HEK293 (cell line): ENCODE data around the gene CREBRF.

Source experiments
- HOXA7 ChIP-seq: sonication (generic); formaldehyde crosslinking; IDR thresholded peaks from 2 replicates; pipeline ENCODE4 v1.8.1; 2022; ENCODE audit warnings: missing genetic modification reagents, borderline replicate concordance
- KLF8 ChIP-seq: fragments of 450-650 bp; formaldehyde crosslinking; IDR thresholded peaks from 2 replicates; pipeline ENCODE4 v1.5.1; 2016; ENCODE audit warnings: missing biosample characterization, missing genetic modification characterization
- KLF9 ChIP-seq: fragments of 450-650 bp; formaldehyde crosslinking; IDR thresholded peaks from 2 replicates; pipeline ENCODE4 v1.5.1; 2016; ENCODE audit warnings: missing biosample characterization, missing genetic modification characterization, low read depth
- PRDM2 ChIP-seq: fragments of 450-650 bp; formaldehyde crosslinking; IDR thresholded peaks from 2 replicates; pipeline ENCODE4 v1.5.1; 2016; ENCODE audit warnings: missing biosample characterization, missing genetic modification characterization, borderline replicate concordance
- REPIN1 ChIP-seq: fragments of 450-650 bp; formaldehyde crosslinking; IDR thresholded peaks from 2 replicates; pipeline ENCODE4 v1.5.1; 2017; ENCODE audit warnings: missing biosample characterization, missing genetic modification characterization, low read depth
- TCF7L2 ChIP-seq: IDR thresholded peaks from 2 replicates; pipeline ENCODE4 v1.6.1; 2011; ENCODE audit warnings: low read depth, mild to moderate bottlenecking, inconsistent platforms, low read length, moderate library complexity, borderline replicate concordance
- WT1 ChIP-seq: fragments of 450-650 bp; formaldehyde crosslinking; IDR thresholded peaks from 2 replicates; pipeline ENCODE4 v1.5.1; 2016; ENCODE audit warnings: missing biosample characterization, missing genetic modification characterization
- ZBTB10 ChIP-seq: fragments of 450-650 bp; formaldehyde crosslinking; IDR thresholded peaks from 2 replicates; pipeline ENCODE4 v1.5.1; 2016; ENCODE audit warnings: missing biosample characterization, missing genetic modification characterization
- ZFP69B ChIP-seq: fragments of 450-650 bp; formaldehyde crosslinking; IDR thresholded peaks from 2 replicates; pipeline ENCODE4 v1.5.1; 2016; ENCODE audit warnings: missing biosample characterization, missing genetic modification characterization
- ZNF112 ChIP-seq: fragments of 450-650 bp; formaldehyde crosslinking; IDR thresholded peaks from 2 replicates; pipeline ENCODE4 v1.5.0; 2017; ENCODE audit warnings: missing biosample characterization, missing genetic modification characterization
- ZNF184 ChIP-seq: fragments of 450-650 bp; IDR thresholded peaks from 2 replicates; pipeline ENCODE4 v1.5.1; 2018; ENCODE audit warnings: missing biosample characterization, mild to moderate bottlenecking, missing genetic modification characterization
- ZNF223 ChIP-seq: fragments of 450-650 bp; formaldehyde crosslinking; IDR thresholded peaks from 2 replicates; pipeline ENCODE4 v1.5.1; 2016; ENCODE audit warnings: missing biosample characterization, missing genetic modification characterization
- ZNF24 ChIP-seq: fragments of 450-650 bp; formaldehyde crosslinking; IDR thresholded peaks from 2 replicates; pipeline ENCODE4 v1.5.1; 2016; ENCODE audit warnings: missing biosample characterization, missing genetic modification characterization
- ZNF354C ChIP-seq: fragments of 450-650 bp; formaldehyde crosslinking; IDR thresholded peaks from 2 replicates; pipeline ENCODE4 v1.5.1; 2016; ENCODE audit warnings: missing biosample characterization, missing genetic modification characterization, low read depth, borderline replicate concordance
- ZNF362 ChIP-seq: fragments of 450-650 bp; formaldehyde crosslinking; IDR thresholded peaks from 2 replicates; pipeline ENCODE4 v1.5.1; 2016; ENCODE audit warnings: missing biosample characterization, missing genetic modification characterization
- ZNF37A ChIP-seq: fragments of 450-650 bp; IDR thresholded peaks from 2 replicates; pipeline ENCODE4 v1.5.1; 2018; ENCODE audit warnings: missing biosample characterization, missing genetic modification characterization
- ZNF426 ChIP-seq: fragments of 450-650 bp; formaldehyde crosslinking; IDR thresholded peaks from 2 replicates; pipeline ENCODE4 v1.5.1; 2017; ENCODE audit warnings: missing biosample characterization, missing genetic modification characterization, mild to moderate bottlenecking, inconsistent platforms, moderate library complexity
- ZNF433 ChIP-seq: fragments of 450-650 bp; formaldehyde crosslinking; IDR thresholded peaks from 2 replicates; pipeline ENCODE4 v1.5.1; 2016; ENCODE audit warnings: missing biosample characterization, missing genetic modification characterization, low read depth
- ZNF449 ChIP-seq: fragments of 450-650 bp; formaldehyde crosslinking; IDR thresholded peaks from 2 replicates; pipeline ENCODE4 v1.5.1; 2017; ENCODE audit warnings: missing biosample characterization, mild to moderate bottlenecking, missing genetic modification characterization, moderate library complexity
- ZNF488 ChIP-seq: fragments of 450-650 bp; formaldehyde crosslinking; IDR thresholded peaks from 2 replicates; pipeline ENCODE4 v1.5.1; 2016; ENCODE audit warnings: missing biosample characterization, missing genetic modification characterization
- ZNF626 ChIP-seq: fragments of 450-650 bp; sonication (Bioruptor Pico); formaldehyde crosslinking; IDR thresholded peaks from 2 replicates; pipeline ENCODE4 v1.5.1; 2018; ENCODE audit warnings: missing biosample characterization, missing genetic modification characterization, inconsistent platforms
- ZNF654 ChIP-seq: fragments of 450-650 bp; formaldehyde crosslinking; IDR thresholded peaks from 2 replicates; pipeline ENCODE4 v1.5.1; 2016; ENCODE audit warnings: low read depth, missing biosample characterization, missing genetic modification characterization
- ZNF664 ChIP-seq: fragments of 450-650 bp; formaldehyde crosslinking; IDR thresholded peaks from 2 replicates; pipeline ENCODE4 v1.5.1; 2016; ENCODE audit warnings: missing biosample characterization, missing genetic modification characterization
- ZNF785 ChIP-seq: fragments of 450-650 bp; formaldehyde crosslinking; IDR thresholded peaks from 2 replicates; pipeline ENCODE4 v1.5.1; 2016; ENCODE audit warnings: missing biosample characterization, missing genetic modification characterization
- ZSCAN18 ChIP-seq: fragments of 450-650 bp; formaldehyde crosslinking; IDR thresholded peaks from 2 replicates; pipeline ENCODE4 v1.5.1; 2016; ENCODE audit warnings: missing biosample characterization, missing genetic modification characterization
- ZSCAN30 ChIP-seq: fragments of 450-650 bp; IDR thresholded peaks from 2 replicates; pipeline ENCODE4 v1.5.1; 2018; ENCODE audit warnings: missing biosample characterization, mild to moderate bottlenecking, missing genetic modification characterization, moderate library complexity

Gene CREBRF

GRCh38 chr5:173057062-173057924 lies 1.1 kb downstream of the CREBRF start (continued):
- no peak; the same call in 1 of the 2 replicates for TF ChIP-seq ZSCAN18 (tag by site-specific recombination)
- TF ChIP-seq HOXA7 (CRISPR knock-in tag): no peak
- TF ChIP-seq ZSCAN30 (tag by site-specific recombination): peak; percentile 50; the same call in 1 of the 2 replicates
- TF ChIP-seq TCF7L2: no peak
- peak; percentile 99 for TF ChIP-seq KLF8
- TF ChIP-seq ZNF24 (tag by site-specific recombination): no peak; the same call in 1 of the 2 replicates
- TF ChIP-seq REPIN1 (tag by site-specific recombination): no peak
- TF ChIP-seq ZNF488 (tag by site-specific recombination): no peak
- no peak for TF ChIP-seq ZNF433
- TF ChIP-seq ZNF362: peak; percentile 71; the same call in 1 of the 2 replicates
- no peak for TF ChIP-seq ZNF664 (tag by site-specific recombination)
- no peak for TF ChIP-seq ZNF654
- TF ChIP-seq PRDM2 (tag by site-specific recombination): no peak
- no peak for TF ChIP-seq ZNF785 (tag by site-specific recombination)
- no peak for TF ChIP-seq ZNF354C (tag by site-specific recombination)
- TF ChIP-seq WT1 (tag by site-specific recombination): peak; percentile 73
- TF ChIP-seq ZNF223: no peak
- no peak for TF ChIP-seq ZNF449 (tag by site-specific recombination)
- TF ChIP-seq ZBTB10: peak; percentile 63; the same call in 1 of the 2 replicates
- no peak for TF ChIP-seq ZNF184 (tag by site-specific recombination)
- peak; percentile 21; the same call in 1 of the 2 replicates for TF ChIP-seq ZFP69B (tag by site-specific recombination)
- no peak for TF ChIP-seq ZNF426
- no peak for TF ChIP-seq ZNF37A (tag by site-specific recombination)
- peak; percentile 97 for TF ChIP-seq KLF9 (tag by site-specific recombination)
- TF ChIP-seq ZNF112 (tag by site-specific recombination): no peak
- TF ChIP-seq ZNF626 (tag by site-specific recombination): no peak
